ENCODE results near the gene GPN1. TPM values are rescaled to one million over a fixed set of nuclear protein-coding genes. Genes with fewer than 3 reads are reported as not detected.
A peak's percentile ranks its signal among the peaks of the same experiment; 100 is the strongest.

The GPN1 gene
- total and polyA plus RNA-seq, 2 experiments from 2014 or later: 25.1 to 41.4 TPM

DNA sequence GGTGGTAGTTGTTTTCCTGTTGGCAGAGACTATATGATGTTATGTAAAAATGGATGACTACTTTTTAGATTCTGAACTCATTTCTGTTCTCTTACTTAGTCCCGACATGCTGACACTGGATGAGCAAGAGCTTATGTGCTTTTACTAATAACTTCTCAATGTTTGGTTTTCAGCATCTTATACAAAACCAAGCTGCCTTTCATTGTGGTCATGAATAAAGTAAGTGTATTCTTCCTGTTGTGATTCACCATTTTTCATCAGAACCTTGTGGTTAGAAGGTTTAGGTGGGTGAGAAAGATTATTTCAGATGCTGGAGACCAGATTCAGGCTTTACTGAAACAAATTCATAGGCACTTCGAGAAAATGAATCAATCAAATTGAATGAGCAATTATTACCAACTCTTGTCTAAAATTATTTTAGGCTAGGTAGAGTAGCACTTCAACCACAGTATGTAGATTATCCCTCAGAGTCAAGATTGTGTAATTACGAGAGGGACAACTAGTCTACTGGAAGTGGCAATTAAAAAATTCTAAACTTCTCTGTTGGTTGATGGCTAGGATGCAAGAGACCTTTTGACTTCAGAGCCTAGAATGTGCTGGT is 9.3 kb downstream of the GPN1 start:
- Histone ChIP-seq H4K20me1 (ENCODE audit: insufficient read depth) (peaks cover 3% of the 10 kb centered on the region; the same call in 1 of the 2 replicates), H3K79me2 (ENCODE audit: insufficient read depth) (no peaks in the 10 kb centered on the region), H3K27ac (peak overlapping the region; percentile 82), H3K9me2 (ENCODE audit: insufficient read depth) (no peaks in the 10 kb centered on the region), H2AFZ (no peak overlapping the region), H3K4me2 (ENCODE audit: unreplicated experiment) (peak overlapping the region; percentile 71), H3K4me1 (ENCODE audit: insufficient read depth) (peaks cover 20% of the 10 kb centered on the region), H3K27me3 (replicated peaks; ENCODE audit: insufficient read depth) (no peaks in the 10 kb centered on the region), H3K4me3 (peak overlapping the region; percentile 17; the same call in 1 of the 2 replicates), H3K36me3 (ENCODE audit: low read depth) (peaks cover 42% of the 10 kb centered on the region), H3F3A (ENCODE audit: insufficient read depth) (peaks cover 39% of the 10 kb centered on the region), H3K9me3 (ENCODE audit: low read depth) (no peaks in the 10 kb centered on the region), H3K9ac (peak overlapping the region; percentile 16)
- TF ChIP-seq EZH2phosphoT487 (IDR thresholded peaks at IDR 0.05; ENCODE audit: insufficient read depth, low read depth) (peak; percentile 80; the same call in 1 of the 2 replicates), EZH2 (IDR thresholded peaks at IDR 0.05; ENCODE audit: insufficient read depth, poor library complexity, severe bottlenecking) (no peak)
- peak; percentile 95 for DNase-seq
- WGBS, 2 experiments (ENCODE audit: low coverage in 1 of 2, low lambda C conversion rate in 2 of 2, missing lambda C conversion rate in 2 of 2): 8 to 10% methylated on average over 3 of the region's 3 CpGs
- in situ Hi-C loops (cut with MboI): no loop called here

DNA sequence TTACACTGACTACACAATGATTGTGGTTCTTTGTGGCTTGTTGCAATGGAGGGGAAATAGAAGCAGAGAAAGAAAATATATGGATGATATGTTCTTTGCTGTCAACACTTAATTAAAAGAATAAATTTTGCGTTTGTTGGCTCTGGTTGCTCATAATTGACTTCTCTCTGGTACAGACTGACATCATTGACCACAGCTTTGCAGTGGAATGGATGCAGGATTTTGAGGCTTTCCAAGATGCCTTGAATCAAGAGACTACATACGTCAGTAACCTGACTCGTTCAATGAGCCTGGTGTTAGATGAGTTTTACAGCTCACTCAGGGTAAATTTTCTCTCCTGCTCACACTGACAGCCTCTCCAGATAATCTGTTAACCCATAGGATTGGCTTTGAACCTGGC is 9.9 kb downstream of the GPN1 start:
- Histone ChIP-seq H3K4me3 (peak overlapping the region; percentile 17; the same call in 1 of the 2 replicates), H3K4me2 (ENCODE audit: unreplicated experiment) (peak overlapping the region; percentile 71), H3K27ac (peak overlapping the region; percentile 82), H3K9me2 (ENCODE audit: insufficient read depth) (no peaks in the 10 kb centered on the region), H4K20me1 (ENCODE audit: insufficient read depth) (peaks cover 3% of the 10 kb centered on the region; the same call in 1 of the 2 replicates), H3K27me3 (replicated peaks; ENCODE audit: insufficient read depth) (no peaks in the 10 kb centered on the region), H3K9ac (0 out of 2 replicates have a peak overlapping the region, but pooled peaks have one; percentile 16), H3K9me3 (ENCODE audit: low read depth) (no peaks in the 10 kb centered on the region), H3K79me2 (ENCODE audit: insufficient read depth) (no peaks in the 10 kb centered on the region), H3F3A (ENCODE audit: insufficient read depth) (peaks cover 39% of the 10 kb centered on the region), H3K4me1 (ENCODE audit: insufficient read depth) (peaks cover 20% of the 10 kb centered on the region), H2AFZ (no peak overlapping the region), H3K36me3 (ENCODE audit: low read depth) (peaks cover 43% of the 10 kb centered on the region)
- TF ChIP-seq EZH2 (IDR thresholded peaks at IDR 0.05; ENCODE audit: insufficient read depth, poor library complexity, severe bottlenecking) (no peak), EZH2phosphoT487 (IDR thresholded peaks at IDR 0.05; ENCODE audit: insufficient read depth, low read depth) (peak; percentile 95)
- peak; percentile 93 for DNase-seq
- WGBS, 2 experiments (ENCODE audit: low coverage in 1 of 2, low lambda C conversion rate in 2 of 2, missing lambda C conversion rate in 2 of 2): 3 to 5% methylated on average over 3 of the region's 3 CpGs
- in situ Hi-C loops (cut with MboI): no loop called here

DNA sequence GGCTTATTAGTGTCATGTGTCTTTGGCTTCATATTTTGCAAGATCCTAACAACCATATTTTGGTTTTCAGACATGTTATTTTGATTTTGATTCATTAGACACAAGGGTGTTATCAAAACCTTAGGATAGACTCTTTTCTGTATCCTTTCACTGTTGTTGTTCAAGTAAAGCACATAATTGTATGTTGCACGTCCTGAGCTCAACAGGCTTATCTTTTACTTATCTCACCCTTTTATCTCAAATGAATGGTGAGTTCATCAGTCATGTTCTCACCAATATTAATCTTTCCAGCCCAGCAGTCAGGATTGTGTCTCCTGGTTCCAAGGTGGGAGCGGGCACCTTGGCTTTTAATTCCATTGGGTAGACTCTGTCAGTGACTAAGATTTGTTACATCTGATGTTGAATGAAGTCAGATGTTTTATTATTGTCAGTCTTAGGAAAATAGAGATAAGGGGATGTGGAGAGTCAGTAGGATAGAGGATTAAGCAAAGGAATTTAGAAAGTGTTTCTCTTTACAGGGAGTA is 11.9 kb downstream of the GPN1 start:
- Histone ChIP-seq H3K4me2 (ENCODE audit: unreplicated experiment) (no peak overlapping the region), H3K4me1 (ENCODE audit: insufficient read depth) (peaks cover 20% of the 10 kb centered on the region), H3F3A (ENCODE audit: insufficient read depth) (peaks cover 32% of the 10 kb centered on the region), H3K9me3 (ENCODE audit: low read depth) (no peaks in the 10 kb centered on the region), H3K4me3 (no peak overlapping the region), H2AFZ (no peak overlapping the region), H3K27me3 (replicated peaks; ENCODE audit: insufficient read depth) (no peaks in the 10 kb centered on the region), H3K9ac (no peak overlapping the region), H3K79me2 (ENCODE audit: insufficient read depth) (no peaks in the 10 kb centered on the region), H3K36me3 (ENCODE audit: low read depth) (peaks cover 35% of the 10 kb centered on the region), H3K9me2 (ENCODE audit: insufficient read depth) (no peaks in the 10 kb centered on the region), H3K27ac (no peak overlapping the region), H4K20me1 (ENCODE audit: insufficient read depth) (peaks cover 3% of the 10 kb centered on the region; the same call in 1 of the 2 replicates)
- TF ChIP-seq EZH2phosphoT487 (IDR thresholded peaks at IDR 0.05; ENCODE audit: insufficient read depth, low read depth): no peak
- no peak for TF ChIP-seq EZH2 (IDR thresholded peaks at IDR 0.05; ENCODE audit: insufficient read depth, poor library complexity, severe bottlenecking)
- in situ Hi-C loops (cut with MboI): no loop called here
- DNase-seq: no peak
- WGBS, 2 experiments (ENCODE audit: low coverage in 1 of 2, low lambda C conversion rate in 2 of 2, missing lambda C conversion rate in 2 of 2): 99 to 100% methylated on average over 2 of the region's 2 CpGs

DNA sequence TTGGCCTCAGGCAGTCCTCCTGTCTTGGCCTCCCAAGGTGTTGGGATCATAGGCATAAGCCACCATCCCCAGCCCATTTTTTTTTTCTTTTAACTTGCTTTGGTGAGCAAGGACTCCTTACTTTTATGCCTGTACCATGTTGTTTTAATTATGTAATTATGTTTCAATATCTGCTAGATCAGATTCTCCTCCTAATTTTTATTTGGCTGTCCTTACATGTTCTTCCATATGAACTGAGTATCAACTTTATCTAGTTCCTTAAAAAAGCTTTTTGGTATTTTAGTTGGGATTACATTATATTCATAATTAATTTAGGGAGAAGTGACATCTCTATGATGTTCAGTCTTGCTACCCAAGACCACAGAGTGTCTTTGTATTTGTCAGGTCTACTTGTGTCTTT is 16.3 kb downstream of the GPN1 start:
- Histone ChIP-seq H3K9me3 (ENCODE audit: low read depth) (no peaks in the 10 kb centered on the region), H3K4me3 (no peak overlapping the region), H3K79me2 (ENCODE audit: insufficient read depth) (no peaks in the 10 kb centered on the region), H3K4me1 (ENCODE audit: insufficient read depth) (0 out of 2 replicates have a peak, but pooled peaks cover 5% of the 10 kb centered on the region), H3K27me3 (replicated peaks; ENCODE audit: insufficient read depth) (no peaks in the 10 kb centered on the region), H3K4me2 (ENCODE audit: unreplicated experiment) (no peak overlapping the region), H3K9me2 (ENCODE audit: insufficient read depth) (no peaks in the 10 kb centered on the region), H2AFZ (no peak overlapping the region), H4K20me1 (ENCODE audit: insufficient read depth) (no peaks in the 10 kb centered on the region), H3K9ac (no peak overlapping the region), H3F3A (ENCODE audit: insufficient read depth) (peaks cover 29% of the 10 kb centered on the region), H3K27ac (no peak overlapping the region), H3K36me3 (ENCODE audit: low read depth) (peaks cover 43% of the 10 kb centered on the region)
- in situ Hi-C loops (cut with MboI): no loop called here
- TF ChIP-seq EZH2phosphoT487 (IDR thresholded peaks at IDR 0.05; ENCODE audit: insufficient read depth, low read depth): no peak
- no peak for DNase-seq
